IPS-15b (cell line): Measurements from ENCODE around the gene THSD4.

Experiments used
- H3K27me3 ChIP-seq: one replicate; pipeline ENCODE4 v1.6.1; 2013; ENCODE audit warnings: low read length; ENCODE audit not compliant: control insufficient read depth, insufficient read depth
- H3K36me3 ChIP-seq: one replicate; pipeline ENCODE4 v1.6.1; 2013; ENCODE audit warnings: low read length; ENCODE audit not compliant: control insufficient read depth, insufficient read depth
- H3K4me1 ChIP-seq: one replicate; pipeline ENCODE4 v1.6.1; 2013; ENCODE audit warnings: mild to moderate bottlenecking, low read length; ENCODE audit not compliant: control insufficient read depth, insufficient read depth
- H3K4me3 ChIP-seq: one replicate; pipeline ENCODE4 v1.5.1; 2013; ENCODE audit warnings: low read depth, low read length
- H3K9ac ChIP-seq: one replicate; pipeline ENCODE4 v1.6.1; 2013; ENCODE audit warnings: low read depth, mild to moderate bottlenecking, low read length
- H3K9me3 ChIP-seq: one replicate; pipeline ENCODE4 v1.6.1; 2013; ENCODE audit warnings: mild to moderate bottlenecking, low read length; ENCODE audit not compliant: control insufficient read depth, insufficient read depth

Gene THSD4

DNA sequence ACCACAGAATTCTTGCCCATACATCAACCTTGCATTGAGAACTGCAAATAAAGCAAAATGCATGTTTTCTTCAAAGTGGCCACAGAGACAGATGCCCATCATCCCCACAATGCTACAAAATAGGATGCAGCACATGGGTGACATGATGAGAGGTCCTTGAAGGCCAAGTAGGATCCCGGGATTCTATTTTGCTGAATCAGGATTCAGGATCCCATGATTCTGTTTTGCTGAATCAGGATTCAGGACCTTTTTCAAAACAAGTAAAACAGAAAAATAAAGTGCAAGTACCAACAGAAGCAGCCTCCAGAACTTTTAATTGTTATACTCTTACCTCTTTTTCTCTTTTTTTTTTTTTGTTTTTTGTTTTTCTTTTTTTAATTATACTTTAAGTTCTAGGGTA lies 453.0 kb downstream of the THSD4 start:
- no peaks in the 10 kb centered on the region for H3K4me1 ChIP-seq
- no peak overlapping the region for H3K9ac ChIP-seq
- no peaks in the 10 kb centered on the region for H3K27me3 ChIP-seq
- H3K4me3 ChIP-seq = no peak overlapping the region
- H3K36me3 ChIP-seq = no peaks in the 10 kb centered on the region
- no peaks in the 10 kb centered on the region for H3K9me3 ChIP-seq

DNA sequence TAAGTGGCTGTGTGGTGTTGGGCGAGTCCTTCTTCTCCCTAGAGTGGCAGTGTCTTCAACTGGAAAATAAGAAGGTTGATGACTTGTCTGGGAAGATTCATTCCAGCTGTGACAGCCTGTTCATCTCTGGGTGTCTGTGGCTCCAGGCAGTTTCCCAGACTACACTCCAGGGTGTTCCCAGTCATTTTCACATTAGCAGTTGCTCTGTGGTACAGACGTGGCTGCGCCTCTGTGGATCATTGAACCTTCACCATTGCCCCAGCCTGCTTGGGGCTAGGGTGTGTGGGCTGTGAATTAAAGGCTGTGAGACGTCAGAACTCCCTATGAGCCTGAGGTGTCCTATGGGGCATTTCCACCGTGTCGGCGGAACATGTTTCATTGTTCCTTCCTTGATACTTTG lies 455.5 kb downstream of the THSD4 start:
- H3K4me1 ChIP-seq = no peaks in the 10 kb centered on the region

DNA sequence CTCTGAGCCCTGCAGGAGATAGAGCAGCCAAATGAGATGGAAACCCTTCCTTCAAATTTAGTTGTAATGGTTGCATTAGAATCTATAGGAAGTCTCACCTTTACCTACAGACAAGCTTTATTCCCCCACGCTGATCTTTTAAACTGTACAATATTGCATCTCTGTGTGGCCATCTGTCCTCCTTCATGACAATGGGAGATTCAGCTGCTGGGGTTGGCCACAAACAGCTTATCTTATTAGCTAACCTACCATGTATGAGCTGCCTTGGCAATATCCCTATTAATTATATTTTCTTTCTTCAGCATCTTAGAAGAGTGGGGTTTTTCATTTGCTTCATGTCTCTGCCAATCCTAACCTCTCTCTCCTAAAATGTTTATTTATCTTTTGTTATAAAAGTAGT lies 456.4 kb downstream of the THSD4 start:
- Histone ChIP-seq H3K9me3 (no peaks in the 10 kb centered on the region), H3K27me3 (no peaks in the 10 kb centered on the region), H3K36me3 (no peaks in the 10 kb centered on the region), H3K4me1 (no peaks in the 10 kb centered on the region), H3K4me3 (no peak overlapping the region), H3K9ac (no peak overlapping the region)

More for the DNA sequence above, 455.5 kb downstream of the THSD4 start:
- H3K36me3 ChIP-seq = no peaks in the 10 kb centered on the region
- H3K4me3 ChIP-seq = no peak overlapping the region
- no peaks in the 10 kb centered on the region for H3K9me3 ChIP-seq
- no peak overlapping the region for H3K9ac ChIP-seq
- no peaks in the 10 kb centered on the region for H3K27me3 ChIP-seq

DNA sequence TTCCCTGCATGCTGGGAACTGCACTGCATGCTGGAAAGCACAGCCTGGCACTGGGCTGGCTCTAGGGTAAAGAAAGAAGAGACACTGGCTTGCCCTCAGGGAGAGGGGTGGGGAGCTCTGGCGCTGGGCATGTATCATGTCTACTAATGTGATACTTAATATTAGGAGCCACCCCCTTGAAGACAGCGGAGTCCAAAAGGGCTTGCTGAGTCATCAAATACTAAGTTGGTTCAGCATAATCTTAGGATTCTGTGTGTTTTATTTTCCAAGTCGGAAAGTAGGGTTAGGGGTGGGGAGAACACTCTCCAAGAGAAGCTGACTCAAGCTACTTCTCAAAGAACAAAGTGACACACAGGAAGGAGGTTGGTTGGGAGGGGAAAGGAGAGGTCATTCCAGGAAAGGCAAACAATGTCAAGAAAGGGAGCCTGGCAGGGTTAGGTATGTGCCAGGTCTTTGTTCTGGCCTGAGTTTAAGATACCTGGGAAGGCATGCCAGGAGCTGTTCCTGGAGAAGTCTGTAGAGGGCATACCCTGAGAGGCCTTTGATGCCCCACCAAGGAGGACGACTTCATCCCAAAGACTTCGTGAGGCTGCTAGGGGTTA lies 457.3 kb downstream of the THSD4 start:
- Histone ChIP-seq H3K9ac (no peak overlapping the region), H3K27me3 (no peaks in the 10 kb centered on the region), H3K4me1 (no peaks in the 10 kb centered on the region), H3K36me3 (no peaks in the 10 kb centered on the region), H3K9me3 (no peaks in the 10 kb centered on the region), H3K4me3 (no peak overlapping the region)

DNA sequence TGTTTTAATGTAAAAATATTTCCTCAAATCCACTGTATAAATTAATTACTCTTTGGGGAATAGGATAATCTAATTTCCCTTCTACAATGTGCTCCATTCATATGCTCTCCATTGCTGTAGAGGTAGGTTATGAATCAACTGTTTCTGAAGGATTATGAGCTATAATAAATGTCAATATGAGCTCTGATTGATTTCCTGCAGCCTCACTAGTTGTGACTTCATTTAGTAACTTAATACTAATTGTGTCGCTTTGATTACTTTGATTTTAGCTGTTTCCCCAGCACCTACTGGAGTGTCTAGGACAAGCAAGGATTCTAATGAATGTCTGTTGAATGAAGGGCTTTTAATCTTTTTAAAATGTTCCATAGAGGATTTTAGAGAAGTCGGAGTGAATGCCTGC lies 458.3 kb downstream of the THSD4 start:
- Histone ChIP-seq H3K4me3 (no peak overlapping the region), H3K4me1 (no peaks in the 10 kb centered on the region), H3K9ac (no peak overlapping the region), H3K27me3 (no peaks in the 10 kb centered on the region), H3K36me3 (no peaks in the 10 kb centered on the region), H3K9me3 (no peaks in the 10 kb centered on the region)

DNA sequence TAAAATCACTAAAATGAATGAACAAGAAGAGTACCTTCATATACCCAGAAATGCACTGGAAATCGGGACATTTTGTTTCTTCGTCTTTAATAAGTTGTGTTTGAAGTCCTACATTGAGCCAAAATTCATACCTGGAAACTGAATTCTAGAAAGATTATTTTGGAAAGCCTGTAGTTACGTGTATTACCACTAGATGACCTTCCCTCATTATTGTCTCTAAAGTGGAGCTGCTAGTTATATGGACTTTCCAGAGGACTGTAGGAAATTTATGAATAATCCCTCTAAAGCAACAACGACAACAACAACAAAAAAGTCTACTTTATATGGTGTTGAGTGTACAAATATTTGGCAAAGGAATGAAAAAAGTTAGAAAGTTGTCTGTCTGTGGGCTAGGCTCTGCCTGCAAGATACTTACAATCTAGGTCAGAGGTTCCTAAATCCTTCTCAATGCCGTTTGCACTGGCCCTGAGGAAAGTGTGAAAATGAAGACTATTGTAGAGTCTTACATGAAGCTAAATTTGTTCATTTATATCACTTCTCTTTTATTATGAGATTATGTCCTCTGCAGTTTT lies 460.3 kb downstream of the THSD4 start:
- Histone ChIP-seq H3K4me1 (no peaks in the 10 kb centered on the region), H3K9ac (no peak overlapping the region), H3K27me3 (no peaks in the 10 kb centered on the region), H3K4me3 (no peak overlapping the region), H3K9me3 (no peaks in the 10 kb centered on the region), H3K36me3 (no peaks in the 10 kb centered on the region)

DNA sequence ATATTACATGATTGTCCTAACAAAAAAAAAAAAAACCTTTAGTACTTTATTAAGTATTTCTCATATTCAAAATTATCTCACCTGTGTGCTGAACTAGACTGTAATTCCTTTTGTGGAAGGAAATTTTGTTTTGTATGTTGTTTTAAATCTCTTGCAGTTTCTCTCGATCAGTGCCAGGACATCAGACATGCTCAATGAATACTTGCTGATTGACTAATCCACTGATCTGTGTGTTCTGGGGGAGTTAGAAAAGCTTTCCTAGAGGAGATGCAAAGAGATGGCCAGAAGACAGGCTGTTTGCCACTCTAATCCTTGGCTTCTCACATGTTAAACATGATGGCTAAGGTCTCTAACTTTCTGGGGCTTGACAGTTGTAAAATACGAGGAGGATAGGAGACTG lies 461.8 kb downstream of the THSD4 start:
- Histone ChIP-seq H3K27me3 (no peaks in the 10 kb centered on the region), H3K4me3 (no peak overlapping the region), H3K9ac (no peak overlapping the region), H3K9me3 (no peaks in the 10 kb centered on the region), H3K36me3 (no peaks in the 10 kb centered on the region), H3K4me1 (no peaks in the 10 kb centered on the region)

DNA sequence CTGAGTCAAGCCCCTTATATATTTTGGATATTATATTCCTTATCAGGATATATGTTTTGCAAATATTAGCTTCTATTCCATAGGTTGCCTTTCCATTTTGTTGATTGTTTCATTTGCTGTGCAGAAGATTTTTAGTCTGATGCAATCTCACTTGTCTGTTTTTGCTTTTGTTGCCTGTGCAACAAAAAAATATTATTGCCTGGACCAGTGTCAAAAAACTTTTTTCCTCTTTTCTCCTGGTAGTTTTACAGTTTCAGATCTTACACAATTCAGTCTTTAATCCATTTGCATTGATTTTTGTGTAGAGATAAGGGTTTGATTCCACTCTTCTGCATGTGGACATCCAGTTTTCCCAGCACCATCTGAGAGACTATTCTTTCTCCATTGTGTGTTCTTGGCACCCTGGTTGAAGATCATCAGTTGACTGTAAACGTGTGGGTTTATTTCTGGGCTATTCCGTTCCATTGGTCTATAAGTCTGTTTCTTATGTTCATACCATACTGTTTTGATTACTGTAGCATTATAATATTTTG lies 466.2 kb downstream of the THSD4 start:
- H3K9me3 ChIP-seq = no peaks in the 10 kb centered on the region
- no peak overlapping the region for H3K4me3 ChIP-seq
- H3K27me3 ChIP-seq = no peaks in the 10 kb centered on the region
- no peaks in the 10 kb centered on the region for H3K4me1 ChIP-seq
- no peaks in the 10 kb centered on the region for H3K36me3 ChIP-seq
- no peak overlapping the region for H3K9ac ChIP-seq

DNA sequence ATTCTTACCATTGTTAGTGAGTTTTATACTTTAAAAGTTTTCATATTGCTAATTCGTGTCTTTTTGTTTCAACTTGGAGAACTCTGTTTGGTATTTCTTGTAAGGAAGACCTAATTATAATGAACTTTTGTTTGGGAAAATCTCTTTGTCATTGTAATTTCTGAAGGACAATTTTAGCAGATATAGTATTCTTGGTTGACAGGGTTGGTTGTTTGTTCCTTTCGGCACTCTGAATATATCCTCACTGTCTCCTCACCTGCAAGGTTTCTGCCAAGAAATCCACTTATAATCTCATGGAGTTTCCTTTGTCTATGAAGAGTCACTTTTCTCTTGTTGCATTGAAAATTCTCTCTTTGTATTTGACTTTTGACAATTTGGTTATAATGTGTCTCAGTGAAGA lies 469.9 kb downstream of the THSD4 start:
- Histone ChIP-seq H3K4me3 (no peak overlapping the region), H3K9ac (no peak overlapping the region), H3K27me3 (no peaks in the 10 kb centered on the region), H3K36me3 (no peaks in the 10 kb centered on the region), H3K9me3 (no peaks in the 10 kb centered on the region), H3K4me1 (no peaks in the 10 kb centered on the region)

DNA sequence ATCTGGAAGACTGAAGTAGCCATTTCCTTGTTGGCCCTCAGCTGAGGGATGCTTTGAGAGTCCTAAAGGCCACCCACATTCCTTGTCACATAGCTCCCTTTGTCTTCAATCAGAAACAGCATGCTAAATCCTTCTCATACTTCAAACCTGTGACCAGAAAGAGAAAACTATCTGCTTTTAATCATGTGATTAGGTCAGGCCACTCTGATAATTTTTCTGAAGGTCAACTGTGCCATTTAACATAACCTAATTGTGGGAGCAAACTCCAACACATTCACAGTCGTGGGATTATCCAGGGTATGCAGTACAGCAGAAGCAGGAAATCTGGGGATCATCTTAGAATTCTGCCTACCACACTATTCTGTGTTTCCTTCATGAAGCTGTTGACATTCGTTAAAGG lies 471.2 kb downstream of the THSD4 start:
- no peak overlapping the region for H3K4me3 ChIP-seq
- no peaks in the 10 kb centered on the region for H3K9me3 ChIP-seq
- H3K27me3 ChIP-seq = no peaks in the 10 kb centered on the region
- no peaks in the 10 kb centered on the region for H3K36me3 ChIP-seq
- H3K9ac ChIP-seq = no peak overlapping the region
- no peaks in the 10 kb centered on the region for H3K4me1 ChIP-seq

DNA sequence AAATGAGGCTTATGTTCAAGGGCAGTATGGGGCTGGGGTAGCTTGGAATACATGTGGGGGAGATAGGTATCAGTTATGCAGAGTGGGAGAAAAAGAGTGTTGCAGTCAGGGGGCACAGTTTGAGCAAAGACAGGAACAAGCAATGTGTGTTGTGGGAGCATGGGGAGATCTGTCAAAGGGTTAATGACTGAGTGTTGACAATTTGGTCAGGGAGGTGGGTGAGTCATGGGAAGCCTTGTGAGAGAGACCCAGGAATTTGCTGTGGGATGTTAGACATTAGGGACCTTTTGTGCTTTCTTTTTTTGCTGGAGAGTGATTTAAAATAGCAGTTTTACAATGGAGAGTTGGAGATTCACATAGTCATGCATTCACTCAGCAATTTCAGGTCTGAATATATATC lies 473.5 kb downstream of the THSD4 start:
- Histone ChIP-seq H3K9me3 (no peaks in the 10 kb centered on the region), H3K36me3 (no peaks in the 10 kb centered on the region), H3K27me3 (no peaks in the 10 kb centered on the region), H3K4me3 (no peak overlapping the region), H3K9ac (no peak overlapping the region), H3K4me1 (peaks cover 2% of the 10 kb centered on the region)

DNA sequence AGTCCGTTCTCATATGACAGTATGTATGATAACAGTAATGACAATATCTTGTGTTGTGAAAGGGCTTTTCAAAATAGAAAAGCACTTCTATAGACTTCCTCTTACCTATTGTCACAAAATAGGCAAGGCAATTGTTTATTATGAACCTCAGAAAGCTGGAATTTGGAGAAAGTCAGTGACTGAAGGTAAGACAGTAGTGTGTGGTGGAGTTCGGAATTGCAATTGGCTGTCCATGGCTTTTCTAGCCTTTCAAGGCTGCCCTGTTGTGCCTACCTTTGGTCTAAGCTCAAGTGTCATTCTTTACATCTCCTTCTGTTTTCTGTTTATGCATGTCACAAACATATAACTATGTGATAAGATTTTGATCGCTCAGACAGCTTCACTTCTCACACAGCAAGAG lies 475.8 kb downstream of the THSD4 start:
- H3K4me1 ChIP-seq = peaks cover 2% of the 10 kb centered on the region
- H3K9me3 ChIP-seq = no peaks in the 10 kb centered on the region
- H3K4me3 ChIP-seq = no peak overlapping the region
- no peaks in the 10 kb centered on the region for H3K27me3 ChIP-seq
- no peaks in the 10 kb centered on the region for H3K36me3 ChIP-seq
- H3K9ac ChIP-seq = no peak overlapping the region
